Smooth muscle cell (in vitro differentiated cells): ENCODE measurements around the gene DESI2. TPM values are rescaled to one million over a fixed set of nuclear protein-coding genes. Genes with fewer than 3 reads are reported as not detected.

Source experiments
- DNase-seq: peaks from one replicate; lab custom pipeline; 2025; ENCODE audit not compliant: unreplicated experiment; lab: John Stamatoyannopoulos, UW
- H2AFZ ChIP-seq: fragments of 200-600 bp; sonication (generic); 2 replicates; pipeline ENCODE4 v1.6.0; 2016; ENCODE audit warnings: antibody characterized with exemption, low read depth, mild to moderate bottlenecking
- H3F3A ChIP-seq: fragments of 200-600 bp; sonication (generic); 2 replicates; pipeline ENCODE4 v1.6.0; 2017; ENCODE audit warnings: antibody characterized with exemption, low read depth
- H3K27ac ChIP-seq: fragments of 200-600 bp; sonication (generic); 2 replicates; pipeline ENCODE4 v1.5.1; 2016; ENCODE audit warnings: low read depth, mild to moderate bottlenecking
- H3K27me3 ChIP-seq: fragments of 200-600 bp; sonication (generic); 2 replicates; pipeline ENCODE4 v1.6.1; 2016; ENCODE audit warnings: low read depth, mild to moderate bottlenecking
- H3K36me3 ChIP-seq: fragments of 200-600 bp; sonication (generic); 2 replicates; pipeline ENCODE4 v1.5.1; 2016; ENCODE audit warnings: low read depth
- H3K4me1 ChIP-seq: fragments of 200-600 bp; sonication (generic); 2 replicates; pipeline ENCODE4 v1.5.1; 2016; ENCODE audit warnings: low read depth
- H3K4me2 ChIP-seq: fragments of 200-600 bp; sonication (generic); 2 replicates; pipeline ENCODE4 v1.6.0; 2016; ENCODE audit warnings: mild to moderate bottlenecking
- H3K4me3 ChIP-seq: fragments of 200-600 bp; sonication (generic); 2 replicates; pipeline ENCODE4 v1.5.1; 2016; ENCODE audit warnings: mild to moderate bottlenecking
- H3K79me2 ChIP-seq: fragments of 200-600 bp; sonication (generic); 2 replicates; pipeline ENCODE4 v1.6.0; 2016; ENCODE audit warnings: low read depth, mild to moderate bottlenecking
- H3K9ac ChIP-seq: fragments of 200-600 bp; sonication (generic); 2 replicates; pipeline ENCODE4 v1.6.0; 2016; ENCODE audit warnings: low read depth
- H3K9me3 ChIP-seq: fragments of 200-600 bp; sonication (generic); replicated peaks from 2 replicates; pipeline ENCODE4 v1.5.1; 2016; ENCODE audit warnings: low read depth
- H4K20me1 ChIP-seq: fragments of 200-600 bp; sonication (generic); 2 replicates; pipeline ENCODE4 v1.6.0; 2016; ENCODE audit warnings: low read depth
- CTCF ChIP-seq: fragments of 200-600 bp; sonication (generic); IDR thresholded peaks from 2 replicates; pipeline ENCODE4 v1.5.1; 2017; ENCODE audit warnings: borderline replicate concordance, mild to moderate bottlenecking, antibody characterized with exemption; ENCODE audit not compliant: insufficient read depth, poor library complexity, severe bottlenecking
- WGBS: methylation state at CpG from one replicate; pipeline ENCODE4 v1.1.7; 2016; ENCODE audit warnings: low lambda C conversion rate; 5-methylcytosine and 5-hydroxymethylcytosine counted together
- polyA plus RNA-seq: library from polyadenylated mRNA; unstranded; fragments of >200 nt; fragmentation: Nextera tagmentation; extraction: Ambion mirVana; gene quantifications from 2 replicates; pipeline ENCODE4 v1.2.1, GENCODE V29; 2016
- total RNA-seq: library from RNA; depleted of rRNA; stranded (reverse); fragments of >200 nt; gene quantifications from 2 replicates; pipeline ENCODE4 v1.2.3, GENCODE V29; 2014

DESI2 gene
- total and polyA plus RNA-seq, 2 experiments from 2014 or later: 31.5 to 56.3 TPM

GRCh38 chr1:244705261-244706234 lies 52.6 kb downstream of the DESI2 start:
- no peak overlapping the region for H3K9ac ChIP-seq
- no peak for DNase-seq
- H3K27ac ChIP-seq: no peak overlapping the region
- no peaks in the 10 kb centered on the region for H3K9me3 ChIP-seq
- 91% methylated on average over 17 of the region's 17 CpGs for WGBS
- no peak overlapping the region for H2AFZ ChIP-seq
- H3K36me3 ChIP-seq: peaks cover 3% of the 10 kb centered on the region
- H3F3A ChIP-seq: no peaks in the 10 kb centered on the region
- no peak for TF ChIP-seq CTCF
- no peaks in the 10 kb centered on the region for H3K27me3 ChIP-seq
- H3K4me2 ChIP-seq: no peak overlapping the region
- no peaks in the 10 kb centered on the region for H4K20me1 ChIP-seq
- no peaks in the 10 kb centered on the region for H3K4me1 ChIP-seq
- no peak overlapping the region for H3K4me3 ChIP-seq
- H3K79me2 ChIP-seq: no peaks in the 10 kb centered on the region

GRCh38 chr1:244709076-244709475 lies 56.1 kb downstream of the DESI2 start:
- Histone ChIP-seq H3F3A (no peaks in the 10 kb centered on the region), H3K4me2 (no peak overlapping the region), H4K20me1 (no peaks in the 10 kb centered on the region), H3K36me3 (no peaks in the 10 kb centered on the region), H3K9me3 (no peaks in the 10 kb centered on the region), H3K79me2 (no peaks in the 10 kb centered on the region), H3K27me3 (no peaks in the 10 kb centered on the region), H3K27ac (no peak overlapping the region), H3K4me3 (no peak overlapping the region), H3K9ac (no peak overlapping the region), H2AFZ (no peak overlapping the region), H3K4me1 (no peaks in the 10 kb centered on the region)
- DNase-seq: no peak
- no peak for TF ChIP-seq CTCF
- 96% methylated on average over 8 of the region's 8 CpGs for WGBS

- 49% methylated on average over 2 of the region's 2 CpGs for WGBS
- no peak for DNase-seq
- TF ChIP-seq CTCF: no peak
- H3K27ac ChIP-seq: no peak overlapping the region
- H3K79me2 ChIP-seq: no peaks in the 10 kb centered on the region
- no peaks in the 10 kb centered on the region for H3K27me3 ChIP-seq
- no peak overlapping the region for H3K4me2 ChIP-seq
- H3K4me3 ChIP-seq: no peak overlapping the region
- H3K9ac ChIP-seq: no peak overlapping the region
- no peaks in the 10 kb centered on the region for H3F3A ChIP-seq
- H4K20me1 ChIP-seq: no peaks in the 10 kb centered on the region
- H3K36me3 ChIP-seq: no peaks in the 10 kb centered on the region
- H3K4me1 ChIP-seq: no peaks in the 10 kb centered on the region
- no peak overlapping the region for H2AFZ ChIP-seq
- no peaks in the 10 kb centered on the region for H3K9me3 ChIP-seq
Observed at GRCh38 chr1:244709476-244710368, 56.8 kb downstream of the DESI2 start.
